HG02588 (cell line): Measurements from ENCODE around the gene PLEKHA7.

ENCODE experiments used
- ATAC-seq: cut with Tn5 transposase; IDR thresholded peaks from one replicate; pipeline ENCODE4 v1.9.1; 2021; ENCODE audit warnings: mild to moderate bottlenecking, moderate library complexity; ENCODE audit not compliant: unreplicated experiment

The PLEKHA7 gene

GRCh38 chr11:16791191-16791961, 222.8 kb downstream of the PLEKHA7 start:
- ATAC-seq, result no peak

GRCh38 chr11:16790486-16791190, 223.6 kb downstream of the PLEKHA7 start:
- ATAC-seq, result no peak

DNA sequence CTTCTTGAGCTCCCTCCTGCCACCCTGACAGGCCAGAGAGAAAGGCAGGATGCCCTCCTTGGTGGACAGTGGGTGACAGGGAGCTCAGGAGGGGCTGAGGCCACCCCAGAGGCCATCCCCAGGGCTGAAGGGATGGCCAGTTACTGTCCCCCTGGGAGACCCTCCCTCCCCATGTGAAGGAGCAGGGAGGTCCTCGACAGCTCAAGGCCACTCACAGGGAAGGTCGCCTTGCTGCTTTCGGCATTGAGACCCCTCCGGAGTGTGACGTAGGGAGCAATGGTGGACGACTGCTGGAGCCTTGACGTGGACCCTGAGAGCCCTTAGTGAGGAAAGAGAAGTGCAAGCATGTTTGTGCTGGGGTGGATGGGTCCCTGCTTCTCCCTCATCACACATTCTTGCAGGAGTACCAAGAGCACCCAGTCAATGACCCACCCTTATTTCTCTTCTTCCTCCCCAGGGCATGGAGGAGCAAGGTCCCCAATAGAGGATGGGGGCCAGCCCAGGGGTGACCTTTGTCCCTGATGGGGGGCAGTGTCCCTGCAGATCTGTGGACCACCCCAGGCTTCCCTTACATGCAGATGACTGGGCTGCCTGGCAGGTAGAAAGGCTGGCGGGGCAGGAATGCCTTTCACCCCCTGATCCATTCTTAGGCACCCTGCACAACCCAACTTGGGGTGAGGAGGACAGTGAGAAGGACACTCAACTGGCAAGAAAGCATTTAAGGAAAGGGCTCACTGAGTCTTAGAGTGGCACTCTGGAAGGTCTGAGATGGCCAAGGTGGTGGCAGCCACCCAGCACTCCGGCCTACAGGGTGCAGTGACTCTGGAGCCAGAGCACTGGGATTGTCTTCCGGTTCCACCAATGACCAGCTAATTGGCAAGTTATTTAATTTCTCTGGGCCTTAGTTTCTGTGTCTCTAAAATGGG, 224.4 kb downstream of the PLEKHA7 start:
- no peak for ATAC-seq

- ATAC-seq, result no peak
Measured at GRCh38 chr11:16789063-16789420, 225.2 kb downstream of the PLEKHA7 start.

DNA sequence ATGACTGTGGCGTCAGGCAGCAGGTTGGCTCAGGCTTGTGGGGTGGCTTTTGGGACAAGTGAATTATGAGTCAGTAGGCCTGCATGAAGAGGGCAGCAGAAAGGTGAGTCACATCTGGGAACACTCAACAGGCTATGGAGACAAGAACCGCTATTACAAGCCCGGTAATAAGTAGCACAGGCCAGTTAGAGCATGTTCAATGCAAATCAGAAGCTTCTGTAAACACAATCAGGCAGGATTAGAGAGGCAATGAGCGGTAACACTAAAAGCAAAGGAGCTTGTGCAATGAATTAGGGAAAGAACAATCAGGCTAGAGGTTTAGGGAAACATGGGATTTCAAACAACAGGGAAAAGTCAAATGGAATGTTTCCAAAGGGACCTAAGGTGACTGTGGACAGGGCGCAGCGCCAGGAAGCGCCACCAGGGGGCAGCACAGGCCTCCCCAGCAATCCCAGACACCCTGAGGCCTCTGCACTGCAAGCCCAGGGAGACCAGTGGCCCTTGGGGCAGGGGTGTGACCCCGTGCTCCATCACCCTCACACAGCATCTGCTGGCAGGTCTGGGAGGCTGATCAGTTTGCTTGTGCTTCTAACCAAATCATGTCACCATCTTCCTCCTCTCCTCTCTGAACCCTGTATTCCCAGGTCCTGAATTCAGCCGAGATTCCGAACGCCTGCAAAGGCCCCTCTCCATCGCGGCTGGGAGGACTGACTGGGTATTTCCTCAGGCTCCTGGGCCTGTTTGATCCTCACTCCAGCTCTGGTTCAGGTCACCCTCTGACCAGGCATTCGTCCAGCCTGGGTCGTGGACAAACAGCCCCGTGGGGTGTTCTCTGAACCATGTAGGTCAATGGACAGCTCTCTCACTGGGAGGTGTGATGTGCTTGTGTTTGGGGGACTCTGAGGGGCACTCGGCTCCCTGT, 225.8 kb downstream of the PLEKHA7 start:
- ATAC-seq, result peak; percentile 67

DNA sequence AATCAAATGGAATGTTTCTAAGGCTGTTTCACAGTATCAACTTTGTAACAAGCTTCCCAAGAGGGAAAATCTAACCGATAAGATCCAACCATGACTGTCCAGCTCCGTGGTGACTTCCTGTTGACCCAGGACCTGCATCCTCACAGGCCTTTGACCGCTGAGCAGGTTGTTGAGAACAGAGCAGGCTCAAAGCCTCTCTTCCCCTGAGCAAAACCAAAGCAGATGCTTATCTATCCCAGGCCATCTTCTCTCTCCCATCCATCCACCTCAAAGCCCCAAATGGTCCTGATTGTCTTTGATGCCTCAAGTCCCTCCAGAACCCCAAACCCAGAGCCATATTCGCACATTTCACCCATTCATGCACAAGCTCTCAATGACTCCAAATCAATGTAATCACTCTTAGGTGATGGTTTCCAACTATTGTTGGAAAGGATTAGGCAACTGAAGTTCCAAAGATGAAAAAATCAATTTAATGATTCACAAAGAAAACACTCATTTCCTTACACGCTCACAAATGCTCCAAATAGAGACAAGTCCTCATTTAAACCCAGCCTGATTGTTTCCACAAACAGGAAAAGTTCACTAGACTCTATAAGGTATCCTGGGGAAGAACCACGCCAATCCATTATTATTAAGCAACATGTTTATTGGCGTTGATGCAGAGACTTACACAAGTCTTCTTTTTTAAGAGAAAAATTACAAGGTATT, 227.0 kb downstream of the PLEKHA7 start:
- ATAC-seq, result no peak

DNA sequence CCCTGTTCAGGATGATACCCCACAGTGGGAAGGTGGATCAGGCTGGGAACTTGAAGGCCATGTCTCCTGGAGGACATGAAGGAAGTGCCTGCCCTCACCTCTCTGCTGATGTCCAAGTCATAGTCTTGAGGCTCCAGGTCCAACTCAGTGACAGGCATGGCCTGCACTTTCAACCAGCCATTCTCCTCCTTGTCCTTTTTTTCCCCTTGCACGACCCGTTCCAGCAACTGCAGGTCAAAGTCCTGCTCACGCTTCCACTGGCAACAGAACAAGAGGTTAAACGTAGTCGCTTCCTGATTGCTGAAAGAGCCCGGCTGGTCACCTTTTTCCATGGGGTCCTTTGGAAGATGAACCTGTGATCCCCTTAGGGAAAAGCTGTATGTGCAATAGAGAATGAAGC, 228.1 kb downstream of the PLEKHA7 start:
- no peak for ATAC-seq

GRCh38 chr11:16785520-16786128, 228.6 kb downstream of the PLEKHA7 start:
- ATAC-seq, result peak; percentile 77

DNA sequence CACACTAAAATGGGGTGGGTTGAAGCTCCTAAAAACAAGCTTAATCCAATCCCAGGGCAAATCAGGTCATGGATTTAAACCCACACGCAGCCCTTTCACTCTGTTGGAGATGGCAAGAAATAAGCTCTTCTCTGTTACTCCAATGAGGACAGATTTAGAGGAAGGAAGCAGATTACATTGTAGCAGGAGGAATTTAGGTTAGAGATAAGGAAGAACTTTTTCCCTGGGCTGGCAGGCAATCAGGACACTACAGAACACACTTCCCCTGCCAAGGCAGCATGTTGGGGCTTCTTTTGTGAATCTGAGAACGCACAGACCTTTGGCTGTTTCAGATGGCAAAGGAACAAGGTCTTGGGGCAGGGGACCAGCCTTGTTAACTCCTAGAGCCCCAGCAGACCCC, 229.5 kb downstream of the PLEKHA7 start:
- no peak for ATAC-seq

DNA sequence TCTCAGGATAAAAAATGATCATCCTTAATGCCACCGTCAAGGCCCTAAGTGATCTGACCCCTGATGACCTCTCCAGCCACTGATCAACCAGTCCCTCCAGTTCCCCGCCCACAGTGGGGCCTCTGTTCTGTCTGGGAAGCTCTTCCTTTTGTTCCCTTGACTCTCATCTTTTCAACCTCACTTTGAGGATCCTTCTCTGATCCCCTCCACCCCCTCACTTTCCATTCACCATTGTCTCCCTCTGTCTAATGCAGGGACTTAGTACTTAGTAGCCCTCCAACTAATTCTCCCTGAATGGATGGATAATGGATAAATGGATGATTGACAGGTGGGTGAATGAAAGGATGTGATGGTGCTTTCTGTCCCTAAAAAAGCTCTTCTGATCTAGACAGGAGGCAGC, 230.1 kb downstream of the PLEKHA7 start:
- no peak for ATAC-seq

- ATAC-seq, result no peak
Measured at GRCh38 chr11:16783321-16783801, 230.9 kb downstream of the PLEKHA7 start.

- no peak for ATAC-seq
Measured at GRCh38 chr11:16781936-16782919, 232.0 kb downstream of the PLEKHA7 start.

DNA sequence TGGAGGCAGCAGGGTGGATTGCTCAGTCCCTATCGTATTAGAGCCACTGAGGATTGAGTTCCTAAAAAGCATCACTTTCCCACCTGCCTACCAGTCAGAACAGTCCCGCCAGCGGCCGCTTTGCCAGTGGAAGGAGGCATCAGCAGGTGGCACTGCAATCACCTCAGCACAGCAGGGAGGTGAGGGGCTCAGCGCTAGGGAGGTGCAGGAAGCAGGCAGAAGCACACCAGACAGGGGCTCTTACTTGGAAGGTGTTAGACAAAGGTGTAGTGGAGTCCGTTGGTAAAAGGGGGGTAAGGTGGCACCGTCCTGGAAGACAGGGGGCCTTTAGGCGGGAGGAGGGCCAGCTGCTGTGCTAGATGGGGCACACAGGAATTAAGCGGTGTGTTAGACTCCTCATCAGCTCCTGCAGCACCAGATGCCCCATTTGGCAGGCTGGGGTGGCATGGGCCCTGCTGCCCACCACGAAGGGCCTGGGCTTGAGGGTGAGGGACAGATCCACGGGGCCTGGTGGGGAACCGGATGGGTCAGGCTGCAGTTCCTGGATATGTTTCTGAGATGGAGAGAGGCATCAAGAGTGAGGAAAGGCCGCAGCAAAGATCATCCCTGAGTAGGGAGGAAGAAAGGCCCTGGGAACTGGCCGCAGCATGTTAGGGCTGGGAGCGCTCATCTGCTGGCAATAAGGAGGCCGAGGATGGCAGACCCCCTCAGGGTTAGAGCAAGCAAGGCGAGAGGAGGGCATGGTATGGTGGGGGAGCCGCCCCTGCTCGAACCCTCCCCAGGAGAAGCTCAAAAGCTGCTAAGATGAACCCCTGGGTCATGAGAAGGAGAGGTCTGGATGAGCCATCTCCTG, 233.3 kb downstream of the PLEKHA7 start:
- no peak for ATAC-seq

- ATAC-seq, result no peak
Measured at GRCh38 chr11:16780146-16780545, 234.1 kb downstream of the PLEKHA7 start.

DNA sequence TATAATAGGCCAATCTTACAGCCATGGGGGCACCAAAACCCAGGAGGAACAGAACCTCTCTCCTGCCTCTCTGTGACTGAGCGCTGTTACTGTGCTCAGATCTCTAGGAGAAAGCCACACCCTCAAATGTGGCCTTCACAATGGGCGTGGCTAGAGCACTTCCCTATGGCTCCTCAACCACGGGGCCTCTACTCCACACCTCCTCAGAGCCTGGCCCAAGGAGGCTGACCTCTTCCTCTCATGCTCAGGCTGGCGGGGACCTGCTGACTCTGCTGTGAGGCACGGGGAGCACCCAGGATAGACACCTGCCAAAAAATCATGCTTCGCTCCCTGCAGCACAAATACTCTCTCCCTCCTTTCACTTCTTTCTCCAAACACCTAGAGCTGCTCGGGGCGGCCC, 234.8 kb downstream of the PLEKHA7 start:
- ATAC-seq, result no peak

DNA sequence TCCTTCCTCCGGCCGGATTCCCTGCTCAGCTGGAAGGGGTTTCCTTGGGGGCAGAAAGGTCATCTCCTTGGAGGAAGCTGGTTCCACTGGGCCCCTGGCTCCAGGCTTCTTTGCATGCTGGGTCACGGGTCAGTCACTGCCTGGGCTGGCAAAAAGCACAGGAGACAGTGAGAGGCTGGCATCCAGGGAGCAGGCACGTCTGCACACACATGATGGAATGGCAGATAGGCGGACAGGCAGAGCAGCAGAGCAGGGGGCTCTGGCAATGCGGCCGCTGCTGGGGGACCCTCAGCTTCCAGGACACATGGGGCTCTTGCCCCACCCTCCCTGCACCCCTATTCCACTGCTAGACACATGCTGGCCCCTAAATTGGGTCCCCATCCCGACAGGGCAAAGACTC, 235.3 kb downstream of the PLEKHA7 start:
- ATAC-seq, result no peak

- ATAC-seq, result no peak
Measured at GRCh38 chr11:16778286-16778685, 235.9 kb downstream of the PLEKHA7 start.
